Mucosa of stomach (tissue), 1 donor: ENCODE results near the gene CAPN11.
"Not testable (repeated sequence)": the region's sequence is repeated elsewhere in the genome, so short reads cannot be mapped to it uniquely, and the experiment has no call there.

Experiments
- H3K27me3 ChIP-seq: one replicate; pipeline ENCODE4 v1.7.0; 2013; ENCODE audit warnings: mild to moderate bottlenecking, low read length; ENCODE audit not compliant: control insufficient read depth, insufficient read depth
- H3K36me3 ChIP-seq: one replicate; pipeline ENCODE4 v1.7.0; 2013; ENCODE audit warnings: low read length; ENCODE audit not compliant: control insufficient read depth, insufficient read depth
- H3K4me1 ChIP-seq: one replicate; pipeline ENCODE4 v1.7.0; 2013; ENCODE audit warnings: mild to moderate bottlenecking, low read length; ENCODE audit not compliant: control insufficient read depth, insufficient read depth
- H3K4me3 ChIP-seq: one replicate; pipeline ENCODE4 v1.7.0; 2013; ENCODE audit warnings: low read length
- H3K9ac ChIP-seq: one replicate; pipeline ENCODE4 v1.7.0; 2013; ENCODE audit warnings: mild to moderate bottlenecking, low read length, moderate library complexity
- H3K9me3 ChIP-seq: one replicate; pipeline ENCODE4 v1.7.0; 2013; ENCODE audit warnings: mild to moderate bottlenecking, low read length, moderate library complexity; ENCODE audit not compliant: control insufficient read depth
- donor health status: Pancreatic carcinoma.

The CAPN11 gene

GRCh38 chr6:44229376-44230033, 70.9 kb downstream of the CAPN11 start:
- Histone ChIP-seq H3K4me1 (peaks cover 33% of the 10 kb centered on the region), H3K4me3 (no peak overlapping the region), H3K9me3 (no peaks in the 10 kb centered on the region), H3K9ac (no peak overlapping the region), H3K36me3 (peaks cover 4% of the 10 kb centered on the region), H3K27me3 (no peaks in the 10 kb centered on the region)

GRCh38 chr6:44230034-44230675, 71.5 kb downstream of the CAPN11 start:
- peaks cover 4% of the 10 kb centered on the region for H3K36me3 ChIP-seq
- no peak overlapping the region for H3K9ac ChIP-seq
- no peak overlapping the region for H3K4me3 ChIP-seq
- peaks cover 36% of the 10 kb centered on the region for H3K4me1 ChIP-seq
- no peaks in the 10 kb centered on the region for H3K9me3 ChIP-seq
- no peaks in the 10 kb centered on the region for H3K27me3 ChIP-seq

- H3K9ac ChIP-seq, H3K36me3 ChIP-seq, H3K9me3 ChIP-seq, H3K4me3 ChIP-seq, H3K27me3 ChIP-seq: not testable (repeated sequence)
- H3K4me1 ChIP-seq, result peaks cover 26% of the 10 kb centered on the region
Measured at GRCh38 chr6:44231426-44231825, 72.8 kb downstream of the CAPN11 start.

GRCh38 chr6:44232676-44233566, 74.3 kb downstream of the CAPN11 start:
- H3K4me3 ChIP-seq, result no peak overlapping the region
- H3K4me1 ChIP-seq, result peaks cover 24% of the 10 kb centered on the region
- H3K27me3 ChIP-seq, result no peaks in the 10 kb centered on the region
- no peak overlapping the region for H3K9ac ChIP-seq
- no peaks in the 10 kb centered on the region for H3K9me3 ChIP-seq
- H3K36me3 ChIP-seq, result peaks cover 4% of the 10 kb centered on the region

GRCh38 chr6:44233567-44234100, 75.0 kb downstream of the CAPN11 start:
- H3K4me1 ChIP-seq, result peaks cover 24% of the 10 kb centered on the region

More at GRCh38 chr6:44233567-44234100, 75.0 kb downstream of the CAPN11 start:
- Histone ChIP-seq H3K4me3 (no peak overlapping the region), H3K9me3 (no peaks in the 10 kb centered on the region), H3K27me3 (no peaks in the 10 kb centered on the region), H3K36me3 (peaks cover 4% of the 10 kb centered on the region), H3K9ac (peak overlapping the region; percentile 3)
